ENCODE data around the gene TMEM175. TPM values are rescaled to one million over a fixed set of nuclear protein-coding genes. Genes with fewer than 3 reads are reported as not detected.

TMEM175 gene
- total and polyA plus RNA-seq, 2 of the 8 experiments (the other 6 are each of a cell fraction or from before 2014, with no cell fraction given) = 4.9 to 20.7 TPM

- no peak for TF ChIP-seq CBX8 (IDR thresholded peaks at IDR 0.05; ENCODE audit: borderline replicate concordance, low read depth, low read length)
- TF ChIP-seq HDAC6 (IDR thresholded peaks at IDR 0.05; ENCODE audit: low read depth, low read length) = no peak
- TF ChIP-seq EGR1 (IDR thresholded peaks at IDR 0.05; ENCODE audit: borderline replicate concordance, low read depth, low read length) = no peak
Measured at GRCh38 chr4:1004557-1005485, 72.6 kb downstream of the TMEM175 start (continued).
